HL-60/S4 treated with phorbol 12-myristate 13-acetate at 8.2 ng/mL for 4 days and 3 days (cell line): ENCODE data around the gene ALPL.
"Not testable (repeated sequence)": the region's sequence is repeated elsewhere in the genome, so short reads cannot be mapped to it uniquely, and the experiment has no call there.

Experiments used
- in situ Hi-C: fragments of 300-500 bp; cut with MboI; formaldehyde crosslinking; loops from 2 replicates; pipeline ENCODE4 v1.15.0; 2022; ENCODE audit warnings: low sequenced_read_pairs

Gene ALPL

DNA sequence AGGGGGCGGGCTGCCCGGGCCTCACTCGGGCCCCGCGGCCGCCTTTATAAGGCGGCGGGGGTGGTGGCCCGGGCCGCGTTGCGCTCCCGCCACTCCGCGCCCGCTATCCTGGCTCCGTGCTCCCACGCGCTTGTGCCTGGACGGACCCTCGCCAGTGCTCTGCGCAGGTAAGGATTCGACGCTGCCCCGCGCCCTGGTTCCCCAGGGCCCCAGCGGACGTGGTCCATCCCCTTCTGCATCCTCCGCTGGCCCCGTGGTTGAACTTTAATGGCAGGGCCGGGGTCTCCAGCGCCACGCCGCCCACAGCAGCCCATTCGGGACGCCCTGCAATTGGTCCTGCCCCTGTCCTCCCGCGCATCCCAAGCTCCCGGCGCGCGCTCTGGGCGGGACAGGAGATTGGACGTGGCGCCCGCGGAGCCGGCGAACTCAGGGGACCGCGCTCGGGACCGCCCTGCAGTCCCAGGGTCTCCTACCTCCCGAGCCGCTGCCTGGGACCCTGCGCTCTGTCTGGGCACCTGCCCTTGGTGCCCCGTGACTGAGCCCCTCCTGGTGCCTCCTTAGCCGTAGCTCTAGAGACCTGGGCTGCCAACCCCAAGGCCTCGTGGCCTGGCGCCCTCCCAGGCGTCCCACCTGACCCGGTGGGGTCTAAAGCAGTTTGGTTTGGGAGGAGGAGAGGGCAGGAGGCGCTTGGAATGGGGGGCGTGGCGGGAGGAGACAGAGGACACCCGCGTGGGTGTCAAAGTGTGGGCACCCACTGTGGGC is at the start of gene ALPL:
Gene ALPL (plus strand): TSS at position 73 of the 762 bp plus-strand sequence. CDS start 44,659 bp downstream, outside the sequence.
- in situ Hi-C loops: no loop called here

GRCh38 chr1:21465127-21465526 is 44.1 kb upstream of the ALPL start:
- in situ Hi-C loops: not testable (repeated sequence)

DNA sequence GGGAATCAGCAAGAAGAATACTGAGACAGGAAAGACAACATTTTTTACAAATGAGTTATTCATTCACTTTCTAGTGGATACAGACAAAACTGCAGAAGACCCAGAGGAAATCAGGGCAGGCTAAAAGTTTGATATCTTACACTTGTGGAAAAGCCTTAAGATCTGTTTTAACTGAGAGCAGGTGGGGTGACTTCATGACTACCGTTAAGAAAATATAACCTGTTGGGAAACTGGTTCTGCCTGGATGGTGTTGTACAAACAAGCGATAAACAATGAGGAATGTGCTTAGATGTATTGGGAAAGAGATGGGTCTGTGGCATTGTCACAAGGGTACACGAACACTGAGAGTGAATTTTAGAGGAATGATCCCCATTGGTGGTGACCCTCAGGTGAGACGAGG is 41.3 kb upstream of the ALPL start:
- in situ Hi-C loops: not testable (repeated sequence)

DNA sequence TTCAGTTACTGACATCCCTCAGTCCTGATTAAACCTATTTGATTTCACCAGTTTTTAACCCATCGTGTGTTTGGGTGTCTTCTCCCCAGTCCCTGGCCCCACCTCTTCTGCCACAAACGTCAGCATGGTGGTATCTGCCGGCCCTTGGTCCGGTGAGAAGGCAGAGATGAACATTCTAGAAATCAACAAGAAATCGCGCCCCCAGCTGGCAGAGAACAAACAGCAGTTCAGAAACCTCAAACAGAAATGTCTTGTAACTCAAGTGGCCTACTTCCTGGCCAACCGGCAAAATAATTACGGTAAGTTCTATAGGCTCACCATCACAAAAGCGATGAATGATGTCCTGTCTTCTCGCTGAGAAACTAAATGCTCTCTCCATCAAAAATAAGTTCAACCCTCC is 40.6 kb upstream of the ALPL start:
- in situ Hi-C loops: no loop called here

DNA sequence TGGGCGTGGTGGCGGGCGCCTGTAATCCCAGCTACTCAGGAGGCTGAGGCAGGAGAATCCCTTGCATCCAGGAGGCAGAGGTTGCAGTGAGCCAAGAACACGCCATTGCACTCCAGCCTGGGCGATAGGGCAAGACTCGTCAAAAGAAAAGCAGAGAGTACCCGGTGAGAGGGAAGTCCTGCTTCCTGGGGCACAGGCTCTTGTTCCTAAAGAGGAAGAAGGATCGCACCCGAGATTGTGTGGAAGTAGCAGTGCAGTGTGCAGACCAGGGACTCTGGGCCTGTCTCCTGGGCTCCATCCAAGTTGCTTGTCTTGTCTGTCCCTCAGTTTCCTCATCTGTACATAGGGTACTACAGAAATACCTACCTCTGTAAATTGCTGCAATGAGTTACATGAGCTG is 39.6 kb upstream of the ALPL start:
- in situ Hi-C loops: no loop called here

GRCh38 chr1:21472861-21473260 is 36.4 kb upstream of the ALPL start:
- in situ Hi-C loops: no loop called here

- in situ Hi-C loops: no loop called here
These were observed 30.9 kb upstream of the ALPL start for GRCh38 chr1:21478356-21478755.

- in situ Hi-C loops: not testable (repeated sequence)
These were observed 25.3 kb upstream of the ALPL start for GRCh38 chr1:21483881-21484280.

DNA sequence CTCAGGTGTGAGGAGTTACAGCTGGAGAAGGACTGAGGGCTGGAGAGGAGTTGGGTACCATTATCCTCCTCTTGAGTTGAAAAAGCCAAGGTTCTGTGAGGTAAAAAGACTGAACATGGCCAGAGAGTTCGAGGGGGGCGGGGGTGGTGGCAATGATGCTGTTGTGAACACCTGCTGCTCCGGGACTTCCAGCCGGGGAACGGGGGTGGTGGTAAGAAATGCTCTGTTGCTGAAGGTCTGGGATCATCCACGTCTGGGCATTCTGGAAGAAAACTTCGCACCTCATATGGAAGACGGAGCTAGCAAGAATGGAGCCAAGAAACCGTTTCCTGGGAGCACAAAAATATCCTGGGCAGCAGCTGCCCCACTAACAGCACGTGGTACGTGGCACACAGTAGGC is 20.1 kb upstream of the ALPL start:
- in situ Hi-C loops: no loop called here

- in situ Hi-C loops: no loop called here
These were observed 18.3 kb upstream of the ALPL start for GRCh38 chr1:21490774-21491487.

DNA sequence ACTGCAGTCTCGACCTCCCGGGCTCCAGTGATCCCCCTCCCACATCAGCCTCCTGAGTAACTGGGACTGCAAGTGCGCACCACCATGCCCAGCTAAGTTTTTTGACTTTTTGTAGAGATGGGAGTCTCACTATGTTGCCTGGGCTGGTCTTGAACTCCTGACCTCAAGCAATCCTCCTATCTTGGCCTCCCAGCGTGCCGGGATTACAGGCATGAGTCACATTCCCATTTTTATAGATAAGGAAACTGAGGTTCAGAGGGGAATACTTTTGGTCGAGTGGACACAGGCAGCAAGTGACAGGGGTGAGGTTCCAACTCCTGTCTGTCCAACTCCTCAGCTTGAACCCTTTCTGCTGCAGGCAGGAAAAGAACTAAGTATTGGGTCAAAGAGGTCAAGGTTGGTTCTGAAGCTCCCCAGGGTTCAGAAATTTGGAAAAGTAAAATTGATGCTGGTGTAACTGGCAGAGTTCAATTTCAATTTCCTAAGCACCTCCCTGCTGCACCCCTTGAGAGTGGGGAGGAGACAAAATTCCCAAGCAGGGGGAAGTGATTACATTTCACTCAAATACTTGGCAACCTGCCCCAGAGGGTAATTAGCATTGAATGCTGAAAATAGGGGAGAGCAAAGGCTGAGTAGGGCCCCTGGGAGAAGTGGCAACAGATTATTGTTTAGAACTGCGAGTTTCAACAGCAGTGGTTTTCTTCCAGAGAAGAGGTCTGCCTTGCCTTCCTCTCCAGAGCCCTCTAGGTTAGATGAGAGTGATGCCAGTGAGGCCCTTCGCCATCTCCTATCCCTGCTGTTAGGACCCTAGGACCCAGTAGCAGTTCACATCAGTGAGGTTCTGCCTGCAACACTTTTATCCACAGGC is 17.5 kb upstream of the ALPL start:
- in situ Hi-C loops: no loop called here

DNA sequence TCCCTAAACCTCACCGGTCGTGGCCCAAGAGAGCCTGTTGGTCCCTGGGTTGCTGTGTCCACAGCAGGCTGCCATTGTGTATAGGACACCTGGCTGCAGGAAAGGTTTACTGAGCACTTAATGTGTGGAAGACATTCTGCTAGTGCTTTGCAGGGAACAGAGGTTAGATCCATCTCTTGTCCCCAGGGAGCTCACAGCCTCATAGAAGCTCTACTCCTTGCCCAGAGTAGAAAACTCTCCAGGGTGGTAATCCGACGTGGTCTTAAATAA is 16.9 kb upstream of the ALPL start:
- in situ Hi-C loops: no loop called here

DNA sequence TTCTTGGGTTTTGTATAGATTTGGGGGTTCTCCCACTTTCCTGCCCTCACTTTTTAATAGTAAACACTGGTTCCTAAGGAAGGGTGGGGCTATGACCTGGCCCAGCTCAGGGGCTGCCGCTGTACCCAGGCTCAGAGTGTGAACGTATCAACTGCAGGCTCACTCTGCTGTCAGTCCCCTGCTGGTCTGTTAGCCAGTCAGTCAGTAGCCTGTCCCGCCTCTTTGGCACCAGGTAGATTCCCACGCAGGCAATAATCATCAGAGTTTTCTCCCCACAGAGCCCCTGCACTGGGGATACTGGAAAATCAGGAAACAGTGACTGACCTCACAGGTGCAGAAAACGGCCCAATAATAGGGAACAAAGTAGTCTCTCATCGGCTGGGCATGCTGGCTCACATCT is 15.0 kb upstream of the ALPL start:
- in situ Hi-C loops: no loop called here

DNA sequence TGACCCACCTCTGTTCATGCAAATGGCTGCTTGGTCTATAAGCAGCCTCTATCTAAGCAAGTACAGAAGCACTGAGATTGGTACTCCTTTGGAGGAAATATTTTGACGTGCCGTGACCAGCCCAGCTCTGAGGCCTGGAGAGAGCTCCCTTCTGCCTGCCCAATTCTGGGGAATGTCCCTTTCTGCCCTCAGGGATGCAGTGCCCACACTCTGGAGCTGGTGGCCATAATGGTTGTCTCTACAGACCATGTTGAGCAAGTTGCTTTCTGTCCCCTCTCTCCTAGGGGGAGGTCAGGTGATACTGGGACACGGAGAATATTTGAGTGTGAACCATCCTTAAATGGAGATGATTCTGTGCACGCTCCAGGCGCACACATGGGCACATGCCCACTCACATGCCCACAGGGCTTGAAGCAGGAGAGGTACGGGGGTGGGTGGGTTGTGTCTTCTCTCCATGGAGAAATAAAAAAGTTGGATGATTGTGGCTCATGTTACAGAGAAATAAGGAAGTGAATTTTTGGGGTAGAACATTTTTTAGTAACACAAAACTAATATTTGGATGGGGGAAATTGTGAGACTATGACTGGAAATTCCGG is 13.9 kb upstream of the ALPL start:
- in situ Hi-C loops: no loop called here

DNA sequence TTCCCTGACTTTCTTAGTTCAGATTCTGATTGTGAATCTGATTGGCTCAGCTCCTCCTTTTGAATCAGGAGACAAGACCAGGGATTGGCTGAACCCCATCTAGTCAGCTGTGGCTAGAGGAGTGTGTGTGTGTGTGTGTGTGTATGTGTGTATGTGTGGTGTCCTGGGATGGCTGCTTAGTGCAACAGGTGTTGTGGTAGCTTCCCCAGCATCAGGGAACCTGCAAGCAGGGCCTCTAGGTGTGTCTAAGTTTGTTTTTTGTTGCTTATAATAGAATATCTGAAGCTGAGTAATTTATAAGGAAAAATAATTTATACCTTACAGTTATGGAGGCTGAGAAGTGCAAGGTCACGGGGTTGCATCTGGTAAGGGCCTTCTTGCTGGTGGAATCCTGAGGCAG is 13.2 kb upstream of the ALPL start:
- in situ Hi-C loops: no loop called here

DNA sequence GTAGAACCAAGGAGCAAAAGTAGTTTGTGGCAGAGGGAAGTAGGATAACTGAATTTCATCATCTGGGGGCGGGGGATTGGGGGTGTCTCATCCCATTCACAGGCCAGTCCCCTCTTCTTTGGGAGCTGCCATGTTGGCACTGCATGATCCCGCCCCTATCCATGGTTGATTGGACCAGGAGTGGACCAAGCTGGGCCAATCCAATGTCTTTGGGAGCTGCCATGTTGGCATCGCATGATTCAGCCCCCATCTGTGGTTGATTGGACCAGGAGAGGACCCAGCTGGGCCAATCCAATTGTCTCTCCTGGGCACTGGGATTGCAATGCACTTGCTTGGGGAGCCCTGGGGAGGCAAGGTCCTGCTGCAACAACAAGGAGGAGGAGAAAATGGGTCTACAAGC is 12.3 kb upstream of the ALPL start:
- in situ Hi-C loops: no loop called here

- in situ Hi-C loops: no loop called here
These were observed 11.7 kb upstream of the ALPL start for GRCh38 chr1:21497466-21498061.

DNA sequence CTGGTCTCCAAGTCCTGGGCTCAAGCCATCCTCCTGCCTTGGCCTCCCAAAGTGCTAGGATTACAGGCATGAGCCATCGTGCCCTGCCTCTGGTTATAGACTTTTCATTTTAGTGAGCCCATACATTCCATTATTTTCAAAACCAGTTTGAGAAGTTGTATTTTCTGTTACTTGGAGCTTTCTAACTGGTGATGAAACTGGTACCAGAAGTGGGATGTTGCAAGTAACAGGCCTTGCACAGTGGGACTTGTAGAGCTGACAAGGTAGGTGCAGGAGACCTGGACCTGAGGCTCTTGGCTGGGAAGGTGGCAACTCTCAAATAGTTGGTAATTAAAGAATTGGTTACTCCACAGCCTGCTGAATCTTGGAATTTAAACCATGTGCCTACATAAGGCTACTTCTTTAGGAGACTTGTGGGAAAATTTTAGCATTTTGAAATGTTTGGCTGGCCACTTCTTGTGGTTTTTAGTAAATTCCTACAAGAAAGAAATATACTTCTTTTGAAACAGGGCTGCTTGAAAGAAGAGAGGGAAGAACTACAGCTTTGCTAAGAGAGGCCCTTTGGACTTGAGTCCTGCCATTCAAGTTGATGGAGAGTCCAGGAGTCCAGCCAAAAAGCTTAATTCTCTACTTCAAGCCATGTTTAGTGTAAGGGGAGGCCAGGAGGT is 9.8 kb upstream of the ALPL start:
- in situ Hi-C loops: no loop called here

- in situ Hi-C loops: no loop called here
These were observed 5.4 kb upstream of the ALPL start for GRCh38 chr1:21503706-21504377.

GRCh38 chr1:21506804-21507203 is 2.4 kb upstream of the ALPL start:
- in situ Hi-C loops: no loop called here
